Hepatocyte (in vitro differentiated cells): ENCODE measurements around the gene DEDD2.

Experiments
- CTCF ChIP-seq: fragments of 200-600 bp; sonication (generic); IDR thresholded peaks from 2 replicates; pipeline ENCODE4 v1.5.1; 2016; ENCODE audit warnings: antibody characterized with exemption, mild to moderate bottlenecking; ENCODE audit not compliant: poor library complexity
- EZH2 ChIP-seq: fragments of 200-600 bp; sonication (generic); IDR thresholded peaks from 2 replicates; pipeline ENCODE4 v1.6.1; 2016; ENCODE audit warnings: antibody characterized with exemption, mild to moderate bottlenecking, borderline replicate concordance

GRCh38 chr19:42254850-42255765 is 37.6 kb upstream of the DEDD2 start, which contains the start of gene ERF:
- TF ChIP-seq CTCF = no peak
- no peak for TF ChIP-seq EZH2
